Rectal smooth muscle tissue (tissue), 1 donor: Measurements from ENCODE around the gene RGP1.

ENCODE experiments used
- H3K27ac ChIP-seq: one replicate; pipeline ENCODE4 v1.7.0; 2013; ENCODE audit warnings: low read depth, low read length, inconsistent platforms
- H3K27me3 ChIP-seq: one replicate; pipeline ENCODE4 v1.7.0; 2013; ENCODE audit warnings: low read length; ENCODE audit not compliant: control insufficient read depth, insufficient read depth
- H3K36me3 ChIP-seq: one replicate; pipeline ENCODE4 v1.7.0; 2013; ENCODE audit warnings: low read length; ENCODE audit not compliant: control insufficient read depth, insufficient read depth
- H3K4me1 ChIP-seq: one replicate; pipeline ENCODE4 v1.7.0; 2013; ENCODE audit warnings: low read length; ENCODE audit not compliant: control insufficient read depth, insufficient read depth
- H3K4me3 ChIP-seq: one replicate; pipeline ENCODE4 v1.7.0; 2013; ENCODE audit warnings: low read length
- H3K9ac ChIP-seq: one replicate; pipeline ENCODE4 v1.7.0; 2013; ENCODE audit warnings: low read length

RGP1 gene

DNA sequence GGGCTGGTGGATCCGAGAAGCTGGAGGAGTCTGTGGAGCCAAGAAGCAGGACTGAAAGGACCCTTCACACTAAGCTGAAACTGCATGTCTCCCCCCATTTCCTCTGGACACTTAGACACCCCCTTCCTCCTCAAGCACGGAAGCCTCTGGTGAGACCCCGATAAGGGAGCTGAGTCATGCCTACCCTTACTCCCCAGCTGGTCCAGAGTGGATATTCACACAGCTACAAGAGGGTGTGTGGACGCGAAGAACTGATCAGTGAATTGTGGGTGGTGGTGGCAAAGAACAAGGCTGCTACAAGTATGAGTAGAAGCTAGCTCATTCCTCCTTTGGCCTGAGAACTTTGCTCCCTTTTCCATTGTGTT is 21.4 kb upstream of the RGP1 start:
- peak overlapping the region; percentile 63 for H3K4me3 ChIP-seq
- peaks cover 50% of the 10 kb centered on the region for H3K4me1 ChIP-seq
- peak overlapping the region; percentile 94 for H3K27ac ChIP-seq
- H3K9ac ChIP-seq, result peak overlapping the region; percentile 55
- peaks cover 27% of the 10 kb centered on the region for H3K36me3 ChIP-seq
- no peaks in the 10 kb centered on the region for H3K27me3 ChIP-seq

- peak overlapping the region; percentile 94 for H3K27ac ChIP-seq
- H3K9ac ChIP-seq, result peak overlapping the region; percentile 68
- peaks cover 23% of the 10 kb centered on the region for H3K36me3 ChIP-seq
- peaks cover 56% of the 10 kb centered on the region for H3K4me1 ChIP-seq
- no peaks in the 10 kb centered on the region for H3K27me3 ChIP-seq
- H3K4me3 ChIP-seq, result peak overlapping the region; percentile 63
Measured at GRCh38 chr9:35728041-35728971, 20.8 kb upstream of the RGP1 start.

- Histone ChIP-seq H3K36me3 (peaks cover 15% of the 10 kb centered on the region), H3K27me3 (no peaks in the 10 kb centered on the region), H3K9ac (peak overlapping the region; percentile 33), H3K27ac (peak overlapping the region; percentile 94), H3K4me3 (peak overlapping the region; percentile 66), H3K4me1 (peaks cover 57% of the 10 kb centered on the region)
Measured at GRCh38 chr9:35729101-35729500, 20.0 kb upstream of the RGP1 start.

GRCh38 chr9:35729700-35730485 is 19.2 kb upstream of the RGP1 start:
- no peaks in the 10 kb centered on the region for H3K27me3 ChIP-seq
- peak overlapping the region; percentile 94 for H3K27ac ChIP-seq
- peak overlapping the region; percentile 33 for H3K9ac ChIP-seq
- H3K36me3 ChIP-seq, result peaks cover 7% of the 10 kb centered on the region
- peak overlapping the region; percentile 66 for H3K4me3 ChIP-seq
- peaks cover 57% of the 10 kb centered on the region for H3K4me1 ChIP-seq

- peak overlapping the region; percentile 66 for H3K4me3 ChIP-seq
- no peaks in the 10 kb centered on the region for H3K27me3 ChIP-seq
- H3K4me1 ChIP-seq, result peaks cover 57% of the 10 kb centered on the region
- peaks cover 7% of the 10 kb centered on the region for H3K36me3 ChIP-seq
- no peak overlapping the region for H3K9ac ChIP-seq
- H3K27ac ChIP-seq, result peak overlapping the region; percentile 94
Measured at GRCh38 chr9:35730486-35730854, 18.6 kb upstream of the RGP1 start.

GRCh38 chr9:35731415-35732184 is 17.5 kb upstream of the RGP1 start:
- peak overlapping the region; percentile 85 for H3K9ac ChIP-seq
- peak overlapping the region; percentile 66 for H3K4me3 ChIP-seq
- peak overlapping the region; percentile 94 for H3K27ac ChIP-seq
- H3K27me3 ChIP-seq, result no peaks in the 10 kb centered on the region
- H3K36me3 ChIP-seq, result peaks cover 16% of the 10 kb centered on the region
- peaks cover 51% of the 10 kb centered on the region for H3K4me1 ChIP-seq

GRCh38 chr9:35732185-35732799 is 16.8 kb upstream of the RGP1 start, which contains the start of the genes CREB3 and TLN1:
TSS of gene CREB3 (plus strand) at chr9:35732666. CDS start at chr9:35732773, 107 bp downstream.
TSS of gene TLN1 (minus strand) at chr9:35732195. CDS start at chr9:35725694, 6,501 bp downstream.
- Histone ChIP-seq H3K4me1 (peaks cover 44% of the 10 kb centered on the region), H3K27me3 (no peaks in the 10 kb centered on the region), H3K27ac (peak within 1 kb of the TSS; percentile 94), H3K36me3 (peaks cover 23% of the 10 kb centered on the region), H3K4me3 (peak within 1 kb of the TSS; percentile 73), H3K9ac (peak within 1 kb of the TSS; percentile 85)

DNA sequence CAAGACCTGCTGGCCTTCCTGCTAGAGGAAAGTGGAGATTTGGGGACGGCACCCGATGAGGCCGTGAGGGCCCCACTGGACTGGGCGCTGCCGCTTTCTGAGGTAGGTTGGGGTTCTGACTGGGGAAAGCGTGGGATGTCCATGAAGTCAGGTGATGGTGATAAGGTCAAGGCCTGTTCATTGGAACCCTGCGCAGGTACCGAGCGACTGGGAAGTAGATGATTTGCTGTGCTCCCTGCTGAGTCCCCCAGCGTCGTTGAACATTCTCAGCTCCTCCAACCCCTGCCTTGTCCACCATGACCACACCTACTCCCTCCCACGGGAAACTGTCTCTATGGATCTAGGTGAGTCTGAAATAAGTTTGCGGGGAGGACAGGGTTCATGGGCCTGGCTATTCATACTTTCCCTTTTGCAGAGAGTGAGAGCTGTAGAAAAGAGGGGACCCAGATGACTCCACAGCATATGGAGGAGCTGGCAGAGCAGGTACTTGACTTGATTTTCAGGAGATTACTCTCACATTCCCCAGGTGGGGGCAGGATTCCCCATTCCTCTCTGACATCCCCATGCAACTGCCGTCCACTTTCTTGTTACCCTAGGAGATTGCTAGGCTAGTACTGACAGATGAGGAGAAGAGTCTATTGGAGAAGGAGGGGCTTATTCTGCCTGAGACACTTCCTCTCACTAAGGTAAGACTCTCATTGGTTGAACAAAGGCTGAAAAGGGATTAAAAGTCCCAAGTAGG is 16.1 kb upstream of the RGP1 start:
- H3K4me1 ChIP-seq, result peaks cover 38% of the 10 kb centered on the region
- peak overlapping the region; percentile 94 for H3K27ac ChIP-seq
- H3K4me3 ChIP-seq, result peak overlapping the region; percentile 73
- H3K36me3 ChIP-seq, result peaks cover 29% of the 10 kb centered on the region
- H3K9ac ChIP-seq, result peak overlapping the region; percentile 82
- H3K27me3 ChIP-seq, result no peaks in the 10 kb centered on the region

- H3K27me3 ChIP-seq, result no peaks in the 10 kb centered on the region
- H3K27ac ChIP-seq, result peak overlapping the region; percentile 24
- peaks cover 28% of the 10 kb centered on the region for H3K4me1 ChIP-seq
- no peak overlapping the region for H3K9ac ChIP-seq
- no peak overlapping the region for H3K4me3 ChIP-seq
- H3K36me3 ChIP-seq, result peaks cover 39% of the 10 kb centered on the region
Measured at GRCh38 chr9:35734096-35734495, 15.0 kb upstream of the RGP1 start.

GRCh38 chr9:35736201-35736633 is 12.9 kb upstream of the RGP1 start:
- Histone ChIP-seq H3K27me3 (no peaks in the 10 kb centered on the region), H3K9ac (no peak overlapping the region), H3K4me1 (peaks cover 8% of the 10 kb centered on the region), H3K27ac (peak overlapping the region; percentile 1), H3K4me3 (no peak overlapping the region), H3K36me3 (peaks cover 56% of the 10 kb centered on the region)

GRCh38 chr9:35737143-35737542 is 11.9 kb upstream of the RGP1 start:
- H3K36me3 ChIP-seq, result peaks cover 64% of the 10 kb centered on the region
- H3K4me1 ChIP-seq, result peaks cover 7% of the 10 kb centered on the region

More at GRCh38 chr9:35737143-35737542, 11.9 kb upstream of the RGP1 start:
- H3K27ac ChIP-seq, result no peak overlapping the region
- no peak overlapping the region for H3K9ac ChIP-seq
- H3K4me3 ChIP-seq, result no peak overlapping the region
- no peaks in the 10 kb centered on the region for H3K27me3 ChIP-seq
